Midbrain (tissue), 1 donor: ENCODE results near the gene CEACAM4.

Source experiments
- DNase-seq: peaks from one replicate; lab custom pipeline; 2025; lab: John Stamatoyannopoulos, UW

Gene CEACAM4

DNA sequence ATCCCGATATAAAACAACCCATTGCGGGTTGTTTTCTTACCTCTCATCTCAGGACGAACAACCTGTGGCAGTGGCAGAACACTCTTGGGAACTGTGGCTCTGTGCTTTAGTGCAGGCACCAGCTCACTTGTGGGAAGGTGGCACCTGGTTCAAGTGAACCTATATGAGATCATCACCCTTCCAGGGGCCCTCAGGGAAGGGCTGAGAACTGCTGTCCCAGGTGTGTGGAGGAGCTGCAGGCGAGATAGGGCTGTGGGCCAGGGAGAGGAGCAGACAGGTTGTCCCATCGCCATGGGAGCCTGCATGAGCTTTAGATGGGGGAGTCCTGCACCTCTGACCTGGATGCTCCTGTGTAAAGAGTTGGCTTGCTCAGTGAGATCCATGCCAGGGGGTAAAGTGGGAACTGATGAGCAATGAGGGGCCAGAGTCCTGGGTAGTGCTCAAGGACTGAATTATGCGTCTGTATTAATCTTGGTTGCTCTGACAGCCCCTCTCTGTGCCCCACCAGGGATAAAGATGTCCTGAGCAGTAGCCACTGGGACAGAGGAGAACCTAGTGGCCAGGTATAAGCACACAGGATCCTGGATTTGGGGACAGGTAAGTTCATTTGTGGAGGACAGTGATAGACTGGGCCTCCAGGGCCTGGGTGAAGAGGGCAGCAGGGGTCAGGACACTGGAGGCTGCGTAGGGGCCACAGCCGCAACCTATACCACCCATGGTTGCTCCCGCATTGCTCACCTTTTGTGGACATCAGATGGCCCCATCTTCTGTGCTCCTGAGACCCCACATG is 8.7 kb downstream of the CEACAM4 start:
- no peak for DNase-seq

DNA sequence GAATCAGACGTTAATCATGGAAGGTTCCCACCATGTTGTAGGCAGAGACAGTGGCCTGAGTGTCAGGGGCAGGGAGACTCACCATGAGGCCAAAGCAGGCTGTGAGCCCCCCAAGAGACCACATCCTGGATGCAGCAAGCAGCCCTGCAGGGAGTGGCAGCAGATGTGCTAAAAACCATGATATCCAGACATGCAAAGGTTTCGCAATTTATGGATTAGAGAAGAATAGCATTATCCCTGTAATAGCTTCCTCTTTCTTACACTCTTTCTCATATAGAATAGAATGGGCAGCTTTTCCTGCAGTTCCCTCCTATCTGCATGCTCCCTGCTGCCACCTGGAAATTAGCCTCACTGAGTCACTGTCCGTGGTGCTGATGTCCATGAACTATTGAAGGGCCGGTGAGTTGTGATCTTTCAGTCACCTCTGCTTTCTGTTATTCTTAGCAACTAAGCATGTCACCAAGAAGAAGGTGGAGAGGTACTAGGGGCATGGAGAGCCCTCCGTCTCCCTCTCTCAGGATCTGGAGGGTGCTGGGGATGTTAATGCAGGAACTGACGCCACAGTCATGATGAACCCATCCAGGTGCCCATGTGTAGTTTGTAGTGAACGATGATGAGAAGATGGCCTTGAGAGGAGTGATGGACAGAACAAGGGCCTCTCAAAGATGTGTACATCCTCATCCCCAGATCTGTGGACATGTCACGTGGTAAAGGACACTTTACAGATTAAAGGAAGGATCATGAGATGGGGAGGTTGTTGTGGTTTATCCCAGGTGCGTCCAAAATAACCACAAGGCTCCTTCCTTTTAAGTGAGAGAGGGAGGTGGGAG is 9.9 kb downstream of the CEACAM4 start:
- DNase-seq = no peak

DNA sequence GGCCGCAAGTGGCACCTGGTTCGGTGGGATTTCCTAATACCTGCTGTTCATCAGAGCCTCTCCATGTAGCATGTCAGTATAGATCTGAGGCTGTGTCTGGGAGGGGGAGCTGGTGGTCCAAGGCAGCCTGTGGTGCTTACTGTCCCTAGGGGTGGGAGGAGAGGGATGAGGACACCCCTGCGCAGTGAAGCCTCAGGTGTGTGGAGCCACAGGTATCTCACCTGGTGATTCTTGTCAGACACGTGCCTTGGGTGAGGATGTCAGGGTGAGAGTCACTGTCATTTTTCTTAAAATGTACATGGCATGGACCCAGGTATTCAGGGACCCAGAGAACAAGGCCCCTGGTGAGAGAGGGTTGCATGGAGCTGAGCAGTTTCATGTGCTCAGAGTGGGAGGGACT is 11.7 kb downstream of the CEACAM4 start:
- DNase-seq = no peak

DNA sequence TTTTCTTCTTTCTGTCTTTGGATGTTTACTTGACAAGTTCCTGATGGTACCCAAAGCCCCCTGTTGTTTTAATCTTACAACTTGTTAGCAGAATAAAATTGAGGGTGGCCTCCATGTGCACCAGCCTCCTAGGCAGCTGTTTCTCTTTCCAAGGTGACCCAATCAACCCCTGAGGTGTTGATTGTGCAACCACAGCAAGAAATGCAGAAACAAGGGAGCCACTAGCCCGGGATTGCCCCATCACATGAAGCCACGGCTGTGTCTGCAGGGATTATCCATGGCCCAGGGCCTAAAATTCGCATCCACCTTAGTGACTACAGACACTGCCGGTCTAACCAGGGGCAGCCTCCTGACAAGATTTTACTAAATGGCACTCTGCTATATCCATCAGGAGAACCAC is 14.4 kb downstream of the CEACAM4 start:
- DNase-seq = no peak

DNA sequence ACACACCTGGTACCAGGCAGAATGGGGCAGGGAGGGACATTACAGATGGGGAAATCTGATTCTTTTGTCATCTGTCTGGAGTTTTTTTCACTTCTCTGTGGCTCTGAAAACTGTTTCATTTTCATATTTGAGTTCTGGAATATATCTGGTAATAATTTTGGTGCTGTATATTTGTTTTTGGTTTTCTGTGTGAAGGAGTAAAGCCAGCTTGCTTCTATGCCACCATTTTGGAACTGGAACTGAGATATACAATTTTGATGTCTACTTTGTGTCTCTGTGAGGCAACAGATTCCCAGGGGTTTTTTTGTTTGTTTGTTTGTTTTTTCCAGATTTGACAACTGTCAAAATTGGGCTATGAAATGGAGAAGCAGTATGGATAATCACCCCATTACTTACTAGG is 16.1 kb downstream of the CEACAM4 start:
- DNase-seq = no peak

DNA sequence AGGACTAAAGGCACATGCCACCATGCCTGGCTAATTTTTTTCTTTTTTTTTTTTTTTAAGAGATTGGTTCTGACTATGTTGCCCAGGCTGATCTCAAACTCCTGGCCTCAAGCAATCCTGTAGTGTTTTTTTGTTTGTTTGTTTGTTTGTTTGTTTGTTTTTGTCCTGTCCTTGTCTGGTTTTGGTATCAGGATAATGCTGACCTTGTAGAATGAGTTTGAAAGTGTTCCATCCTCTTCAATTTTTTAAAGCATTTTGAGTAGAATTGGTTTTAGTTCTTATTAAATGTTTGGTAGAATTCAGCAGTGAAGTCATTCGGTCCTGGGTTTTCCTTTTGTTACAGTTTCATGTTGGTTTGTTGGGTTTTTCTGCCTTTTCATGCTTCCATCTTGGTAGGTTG is 19.2 kb downstream of the CEACAM4 start:
- no peak for DNase-seq

DNA sequence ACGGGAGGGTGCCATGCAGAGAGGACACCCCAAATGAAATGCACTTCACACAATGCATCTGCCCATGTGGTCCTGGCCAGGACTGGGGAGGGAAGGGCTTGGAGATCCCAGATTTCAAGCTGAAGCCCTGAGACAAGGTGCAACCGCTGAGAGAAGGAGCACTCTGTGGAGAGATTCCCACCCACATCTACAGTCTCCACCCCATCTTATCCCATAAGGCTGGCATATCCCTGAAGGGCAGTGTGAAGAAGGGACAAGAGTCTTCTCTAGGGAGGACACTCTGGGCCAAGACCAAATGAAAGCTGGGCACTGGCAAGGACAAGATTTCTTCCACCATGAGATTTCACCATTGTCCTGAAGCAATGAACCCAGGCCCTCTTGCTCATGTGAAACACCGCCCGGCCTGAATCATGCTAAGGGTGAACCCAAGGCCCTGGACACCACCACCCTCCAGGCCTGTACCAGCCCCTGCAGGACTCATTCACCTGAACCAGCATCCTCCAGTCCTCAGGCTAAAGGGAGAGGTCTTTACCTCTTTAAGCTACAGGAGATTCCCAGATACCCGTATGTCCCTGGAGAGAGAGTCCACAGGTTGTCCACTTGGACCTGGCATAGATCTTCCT is 20.5 kb downstream of the CEACAM4 start:
- DNase-seq = no peak

DNA sequence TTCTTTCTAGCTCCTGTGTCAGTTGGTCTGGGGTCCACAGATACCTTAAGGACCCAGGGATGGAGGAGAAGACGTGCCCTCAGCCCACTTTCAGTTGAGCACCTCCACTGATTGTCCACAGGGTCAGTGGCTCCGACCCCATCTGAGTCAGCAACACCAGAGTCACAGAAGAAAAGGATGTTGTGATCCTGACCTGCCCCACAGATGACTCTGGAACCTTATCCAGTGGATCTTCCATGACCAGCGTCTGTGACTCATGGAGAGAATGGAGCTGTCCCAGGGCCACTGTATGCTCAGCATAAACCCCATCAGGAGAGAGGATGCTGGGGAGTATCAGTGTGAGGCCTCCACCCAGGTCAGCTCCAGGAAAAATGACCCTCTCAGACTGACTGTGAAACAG is 22.0 kb downstream of the CEACAM4 start:
- no peak for DNase-seq

DNA sequence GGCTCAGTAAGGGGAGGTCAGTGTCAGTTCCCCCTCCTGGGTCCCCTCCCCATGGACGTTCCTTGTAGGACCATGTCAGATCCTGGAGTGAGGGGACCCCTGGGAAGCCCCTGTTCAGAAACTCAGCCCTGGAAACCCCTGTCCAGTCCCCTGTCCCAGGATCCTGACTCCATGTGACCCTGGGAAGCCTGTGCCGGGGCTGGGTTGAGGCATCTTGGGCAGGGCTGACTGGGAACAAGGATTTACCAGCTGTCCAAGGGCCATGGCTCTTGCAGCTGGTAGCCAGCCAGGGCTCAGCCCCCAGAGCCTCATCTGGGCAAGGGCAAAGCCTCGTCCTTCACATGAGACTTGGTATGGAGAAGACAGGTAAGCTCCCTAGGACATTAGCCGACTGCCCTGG is 25.1 kb downstream of the CEACAM4 start:
- DNase-seq = no peak

DNA sequence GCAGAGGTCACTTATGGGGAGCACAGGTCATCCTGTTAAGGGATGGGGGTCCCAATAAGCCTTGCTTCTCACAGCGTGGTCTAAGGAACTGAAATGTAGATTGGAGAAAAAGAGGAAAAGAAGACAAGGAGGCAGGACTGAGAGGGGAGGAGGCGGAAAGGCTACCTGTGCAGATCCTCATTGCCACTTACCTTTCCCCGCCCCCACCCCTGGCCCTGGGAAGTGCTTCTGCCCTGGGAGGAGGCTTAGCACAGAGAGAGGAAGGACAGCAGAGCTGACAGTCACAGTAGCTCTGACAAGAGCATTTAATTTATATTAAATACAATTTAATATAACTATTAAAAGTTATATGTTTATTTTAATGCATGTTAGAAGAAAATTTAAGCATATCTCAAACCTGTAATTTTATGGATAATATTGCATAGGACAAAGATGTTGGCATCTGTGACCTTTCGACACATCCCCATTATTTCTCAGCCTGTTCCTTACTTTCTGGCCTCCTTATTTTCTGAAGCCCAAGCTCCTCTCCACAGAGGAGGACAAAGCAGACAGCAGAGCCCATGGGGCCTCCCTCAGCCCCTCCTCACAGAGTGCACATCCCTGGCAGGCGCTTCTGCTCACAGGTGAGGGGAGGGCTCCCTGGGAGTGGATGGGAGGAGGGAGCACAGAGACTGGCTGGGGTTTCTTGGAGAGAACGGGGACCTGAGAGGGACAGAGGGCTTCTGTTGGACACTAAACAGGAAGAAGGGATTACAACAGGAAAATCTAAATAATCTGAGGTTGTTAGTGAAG is 27.5 kb downstream of the CEACAM4 start:
- no peak for DNase-seq

DNA sequence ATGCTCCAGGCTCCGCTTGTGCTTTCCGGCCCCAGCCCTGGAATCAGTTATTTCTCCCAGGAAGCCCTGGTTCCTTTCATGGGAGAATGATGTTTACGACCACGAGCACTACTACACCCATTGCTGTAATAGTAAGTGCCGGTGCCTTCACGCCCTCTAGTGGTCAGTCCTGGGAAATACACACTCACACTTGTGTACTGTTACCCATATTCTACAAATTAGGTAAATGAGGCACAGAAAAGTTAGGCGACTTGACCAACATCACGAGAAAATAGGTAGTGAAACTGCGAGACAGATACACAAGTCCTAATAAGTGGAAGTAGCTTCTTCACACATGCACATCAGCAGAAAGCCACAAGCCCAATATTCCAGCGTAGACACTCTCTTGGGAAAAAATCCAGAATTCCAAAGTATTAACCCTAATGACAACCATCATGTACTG is 29.3 kb downstream of the CEACAM4 start:
- peak; percentile 58 for DNase-seq

DNA sequence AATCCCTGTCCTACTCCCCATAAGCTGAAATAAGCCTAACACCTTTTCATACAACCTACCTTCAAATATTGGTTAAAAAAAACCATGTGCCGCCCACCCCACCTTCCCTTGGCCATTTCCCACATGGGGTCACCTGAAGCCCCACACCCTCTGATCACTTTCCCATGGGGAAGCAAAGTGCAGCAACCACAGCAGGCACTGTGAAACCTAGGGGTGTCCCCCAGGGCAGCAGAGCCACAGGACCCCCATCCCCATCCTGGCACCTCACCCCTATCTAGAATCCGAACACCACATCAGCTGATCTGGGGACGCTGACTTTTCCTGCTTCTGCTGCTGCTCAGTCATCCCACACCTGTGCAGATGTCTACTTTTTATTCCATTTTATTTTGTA is 31.0 kb downstream of the CEACAM4 start:
- DNase-seq = no peak

DNA sequence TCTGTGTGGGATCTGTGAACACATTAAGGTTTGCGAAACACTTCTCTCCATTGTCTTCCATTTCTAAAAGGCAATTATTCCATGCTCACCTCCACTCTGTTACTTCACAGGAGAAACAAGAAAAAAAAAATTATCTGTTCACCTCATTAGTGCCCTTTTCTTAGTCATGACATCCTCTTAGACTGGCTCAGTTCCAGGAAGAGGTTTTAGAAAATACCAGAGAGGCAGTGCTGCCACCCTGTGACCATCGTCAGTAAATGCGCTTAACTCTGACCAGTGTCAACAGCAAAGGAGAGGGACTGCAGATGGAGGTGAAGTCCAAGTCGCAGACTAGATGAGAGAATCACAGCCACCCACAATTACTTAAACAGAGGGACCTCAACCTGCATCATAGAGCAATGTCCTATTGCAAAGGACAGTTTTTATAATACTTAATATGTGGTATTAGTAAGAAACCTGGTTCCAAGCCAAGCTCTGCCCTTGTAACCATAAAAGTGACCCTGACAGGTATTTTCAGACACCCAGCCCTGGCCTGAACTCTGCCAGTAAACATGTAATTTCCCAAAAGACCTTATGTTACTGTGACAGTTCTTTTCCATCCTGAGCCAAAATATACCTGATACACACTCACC is 31.5 kb downstream of the CEACAM4 start:
- DNase-seq = peak; percentile 22

DNA sequence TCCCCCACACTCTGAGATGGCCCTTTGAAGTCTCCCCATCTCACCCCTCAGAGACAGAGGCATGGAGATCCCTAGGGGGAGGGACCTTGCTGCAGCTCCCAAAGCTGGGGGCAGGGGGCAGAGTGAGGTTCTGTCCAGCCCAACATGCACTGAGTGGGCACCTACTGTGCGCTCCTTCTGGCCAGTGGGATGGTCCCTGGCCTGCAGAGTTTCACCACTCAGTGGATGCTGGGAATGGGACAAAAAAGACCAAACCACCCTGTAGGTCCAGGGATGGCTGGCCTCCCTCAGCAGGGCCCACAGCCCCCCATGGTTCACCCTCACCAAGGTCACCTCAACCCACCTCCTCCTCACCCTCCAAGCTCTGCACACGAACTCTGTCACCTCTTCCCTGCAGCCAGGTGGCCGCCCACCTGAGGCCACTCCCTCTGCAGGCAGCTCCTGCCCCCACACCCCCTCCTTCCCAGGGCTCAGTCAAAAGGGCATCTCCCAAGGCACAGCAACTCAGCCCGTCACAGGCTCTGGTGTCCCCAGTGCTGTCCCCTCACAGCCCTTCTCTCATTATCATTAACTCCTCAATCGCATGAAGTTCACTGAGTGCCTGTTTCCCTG is 34.8 kb downstream of the CEACAM4 start:
- DNase-seq = no peak

DNA sequence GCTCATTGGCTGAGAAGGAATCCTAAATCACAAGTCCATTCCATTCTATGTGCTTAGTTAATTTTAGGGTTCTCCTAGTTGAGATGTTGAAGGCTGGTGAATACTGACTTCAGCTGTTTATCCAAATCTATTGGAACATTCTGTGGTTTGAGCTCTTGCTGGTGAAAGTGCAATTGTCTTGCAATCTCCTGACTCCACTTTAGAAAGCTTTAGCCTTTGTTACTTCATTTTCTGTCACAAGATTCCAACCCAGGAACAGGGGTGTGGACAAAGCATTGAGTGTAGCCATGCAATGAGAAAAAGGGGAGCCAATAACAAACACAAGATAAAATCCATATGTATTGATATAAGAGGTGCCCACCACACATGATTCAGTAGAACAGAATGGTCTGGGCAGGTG is 35.9 kb downstream of the CEACAM4 start:
- no peak for DNase-seq

DNA sequence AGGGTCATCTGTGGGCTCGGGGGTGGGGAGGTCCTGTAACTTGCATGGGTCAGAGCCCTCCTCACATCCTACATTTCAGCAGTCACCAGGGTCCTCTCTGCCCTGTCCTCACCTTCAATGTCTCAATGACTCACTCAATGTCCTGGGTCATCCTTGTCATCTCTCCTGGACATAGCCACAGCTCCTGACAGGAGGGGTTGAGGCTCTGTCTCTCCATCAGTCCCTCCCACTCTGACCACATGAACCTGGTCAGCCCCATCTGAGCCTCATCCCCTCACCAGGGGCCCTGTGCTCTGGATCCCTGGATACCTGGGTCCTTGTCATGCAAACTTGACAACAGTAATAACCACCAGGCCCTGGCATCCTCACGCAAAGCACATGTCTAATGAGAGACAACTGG is 37.5 kb downstream of the CEACAM4 start:
- no peak for DNase-seq

DNA sequence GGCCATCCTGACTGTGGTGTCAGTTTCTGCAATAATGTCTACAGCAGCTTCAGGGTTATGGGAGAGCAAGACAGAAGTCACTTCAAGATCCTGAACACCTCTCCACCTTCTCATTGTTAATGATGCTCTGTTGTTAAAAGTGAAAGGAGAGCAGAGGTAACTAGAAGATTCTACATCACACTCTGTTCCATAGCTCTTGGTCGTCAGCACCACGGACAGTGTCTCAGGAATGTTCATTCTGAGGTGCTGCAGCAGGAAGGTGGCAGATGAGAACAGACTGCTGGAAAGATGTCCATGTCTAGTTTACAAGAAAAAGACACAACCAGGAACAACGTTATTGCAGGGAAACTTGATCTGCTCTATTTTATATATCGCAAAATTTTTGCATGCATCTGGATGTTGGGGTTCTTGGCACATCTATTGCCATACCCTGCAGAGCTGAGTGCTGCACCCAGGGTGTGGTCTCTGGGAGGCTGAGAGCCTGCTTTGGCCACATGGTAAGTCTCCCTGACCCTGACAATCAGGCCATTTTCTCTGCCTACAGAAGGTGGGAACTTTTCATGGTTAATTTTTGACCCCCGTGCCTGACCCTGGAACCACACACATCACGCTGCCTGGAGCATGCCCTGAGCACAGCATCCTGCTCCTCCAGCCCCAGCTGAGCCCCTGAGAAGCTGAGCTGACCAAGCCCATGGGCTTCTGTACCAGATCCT is 38.2 kb downstream of the CEACAM4 start:
- DNase-seq = no peak

DNA sequence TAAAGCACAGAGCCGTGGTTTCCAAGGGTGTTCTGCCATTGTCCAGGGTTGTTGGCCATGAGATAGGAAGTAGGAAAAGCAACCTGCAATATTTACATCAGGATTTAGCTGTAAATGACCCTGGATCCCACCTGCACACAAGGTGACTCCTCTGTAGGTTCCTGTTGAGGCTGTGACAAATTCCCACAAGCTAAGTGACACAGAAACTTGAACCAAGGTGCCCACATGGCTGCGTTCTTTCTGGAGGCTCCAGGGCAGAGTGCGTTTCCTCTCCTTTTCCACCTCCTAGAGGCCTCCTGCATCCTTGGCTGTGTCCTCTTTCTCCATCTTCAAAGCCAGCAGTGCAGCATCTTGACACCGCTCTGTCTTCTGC is 39.0 kb downstream of the CEACAM4 start:
- no peak for DNase-seq

DNA sequence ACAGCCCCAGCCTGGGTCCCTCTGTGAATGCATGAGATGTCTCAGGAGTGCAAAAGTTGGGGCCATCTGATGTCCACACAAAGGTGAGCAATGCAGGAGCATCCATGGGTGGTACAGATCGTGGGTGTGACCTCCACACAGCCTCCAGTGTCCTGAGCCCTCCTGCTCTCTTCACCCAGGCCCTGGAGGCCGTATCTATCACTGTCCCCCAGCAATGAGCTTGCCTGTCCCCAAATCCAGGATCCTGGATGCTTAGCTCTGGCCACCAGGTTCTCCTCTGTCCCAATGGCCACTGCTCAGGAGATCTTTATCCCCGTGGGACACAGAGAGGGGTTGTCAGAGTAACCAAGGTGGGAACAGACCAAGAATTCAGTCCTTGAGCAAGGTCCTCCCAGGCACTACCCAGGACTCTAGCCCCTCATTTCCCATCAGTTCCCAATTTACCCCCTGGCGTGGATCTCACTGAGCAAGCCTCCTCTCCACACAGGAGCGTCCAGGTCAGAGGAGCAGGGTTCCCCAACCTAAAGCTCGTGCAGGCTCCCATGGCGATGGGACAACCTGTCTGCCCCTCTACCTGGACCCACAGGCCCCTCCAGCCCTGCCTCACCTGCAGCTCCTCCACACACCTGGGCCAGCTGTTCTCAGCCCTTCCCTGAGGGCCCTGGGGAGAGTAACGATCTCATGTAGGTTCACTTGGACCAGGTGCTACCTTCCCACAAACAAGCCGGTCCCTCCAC is 39.6 kb downstream of the CEACAM4 start:
- no peak for DNase-seq

DNA sequence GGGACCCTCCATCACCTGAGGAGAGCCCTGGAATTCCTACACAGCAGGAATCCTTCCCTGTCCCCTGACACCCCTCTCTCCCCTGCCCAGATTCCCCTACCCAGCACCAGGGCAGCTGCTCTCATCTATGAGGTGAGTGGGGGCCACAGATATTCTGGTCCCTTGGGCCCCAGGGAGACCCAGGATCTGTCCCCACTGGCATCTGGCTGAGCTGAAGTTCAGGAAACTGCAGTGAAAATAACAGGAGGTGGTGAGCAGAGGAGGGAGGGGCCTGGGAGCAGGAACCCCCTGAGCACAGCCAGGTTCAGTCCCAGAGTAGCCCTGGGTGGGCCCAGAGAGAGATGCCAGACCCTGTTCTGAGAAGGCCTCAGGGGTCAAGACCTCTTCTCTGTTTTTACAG is 40.8 kb downstream of the CEACAM4 start:
- no peak for DNase-seq
